A673 (cell line): ENCODE measurements around the gene NRN1.

Source experiments
- EZH2 ChIP-seq: fragments of 200-600 bp; sonication (generic); IDR thresholded peaks from 2 replicates; pipeline ENCODE4 v1.6.1; 2017; ENCODE audit warnings: borderline replicate concordance, low read depth, mild to moderate bottlenecking, mixed read lengths, antibody characterized with exemption, low read length; ENCODE audit not compliant: poor library complexity, severe bottlenecking
- TF ChIP-seq, protein P1 (sequence below): fragments of 300-800, 200-600 bp; sonication (generic); conservative IDR thresholded peaks from 2 replicates; pipeline ENCODE4 v1.5.1; 2017; ENCODE audit warnings: low read depth, mild to moderate bottlenecking, antibody characterized with exemption, low read length, moderate library complexity, mixed read lengths

DNA sequence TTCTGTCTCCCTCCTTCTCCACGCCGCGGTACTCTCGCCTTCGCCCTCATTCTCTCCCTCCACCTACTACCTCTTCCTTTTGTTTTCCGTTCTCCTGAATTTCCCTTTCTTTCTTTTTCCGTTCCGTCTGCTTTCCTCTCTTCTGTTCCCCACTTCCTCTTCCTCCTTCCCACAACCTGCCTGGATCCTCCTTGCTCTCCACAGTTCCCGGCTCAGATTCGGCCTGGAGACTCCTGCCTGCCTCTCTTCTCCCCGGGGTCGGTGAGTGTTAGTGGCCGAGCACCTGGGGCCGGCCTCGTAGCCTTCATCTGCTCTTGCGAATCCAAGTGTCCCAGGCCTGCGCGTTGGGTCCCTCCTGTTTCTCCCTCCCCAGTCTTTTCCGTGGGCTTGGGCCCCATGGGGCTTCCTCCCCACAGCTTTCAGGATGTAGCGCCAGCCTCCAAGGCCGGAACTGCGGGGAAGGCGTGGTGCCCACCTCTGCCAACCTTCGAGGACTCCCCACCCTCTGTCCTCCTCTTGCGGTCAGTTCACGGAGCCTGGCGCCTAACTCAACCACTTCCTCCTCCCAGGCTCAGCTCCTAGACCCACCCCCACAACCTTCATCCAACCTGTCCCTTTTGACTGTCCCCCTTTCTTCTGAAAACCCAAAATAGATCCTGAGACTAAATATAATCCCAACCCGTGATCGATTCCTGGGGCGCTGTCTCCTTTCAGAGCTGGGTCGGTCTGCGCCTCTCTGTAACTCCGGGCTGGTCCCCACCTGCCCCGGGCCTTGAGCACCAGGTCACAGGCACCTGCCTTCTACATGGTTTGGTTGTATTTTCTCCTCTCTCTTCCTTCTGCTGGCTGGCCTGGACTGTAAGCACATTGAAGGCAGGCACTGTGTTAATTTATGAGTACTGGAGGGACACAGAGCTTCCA lies 6.8 kb downstream of the NRN1 start:
- TF ChIP-seq, protein P1, sequence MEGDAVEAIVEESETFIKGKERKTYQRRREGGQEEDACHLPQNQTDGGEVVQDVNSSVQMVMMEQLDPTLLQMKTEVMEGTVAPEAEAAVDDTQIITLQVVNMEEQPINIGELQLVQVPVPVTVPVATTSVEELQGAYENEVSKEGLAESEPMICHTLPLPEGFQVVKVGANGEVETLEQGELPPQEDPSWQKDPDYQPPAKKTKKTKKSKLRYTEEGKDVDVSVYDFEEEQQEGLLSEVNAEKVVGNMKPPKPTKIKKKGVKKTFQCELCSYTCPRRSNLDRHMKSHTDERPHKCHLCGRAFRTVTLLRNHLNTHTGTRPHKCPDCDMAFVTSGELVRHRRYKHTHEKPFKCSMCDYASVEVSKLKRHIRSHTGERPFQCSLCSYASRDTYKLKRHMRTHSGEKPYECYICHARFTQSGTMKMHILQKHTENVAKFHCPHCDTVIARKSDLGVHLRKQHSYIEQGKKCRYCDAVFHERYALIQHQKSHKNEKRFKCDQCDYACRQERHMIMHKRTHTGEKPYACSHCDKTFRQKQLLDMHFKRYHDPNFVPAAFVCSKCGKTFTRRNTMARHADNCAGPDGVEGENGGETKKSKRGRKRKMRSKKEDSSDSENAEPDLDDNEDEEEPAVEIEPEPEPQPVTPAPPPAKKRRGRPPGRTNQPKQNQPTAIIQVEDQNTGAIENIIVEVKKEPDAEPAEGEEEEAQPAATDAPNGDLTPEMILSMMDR, result no peak
- TF ChIP-seq EZH2, result no peak
